Esophagus muscularis mucosa (tissue), 4 donors: Measurements from ENCODE around the gene ADIPOR1. TPM values are rescaled to one million over a fixed set of nuclear protein-coding genes. Genes with fewer than 3 reads are reported as not detected.

Experiments used
- DNase-seq: peaks from one replicate; pipeline ENCODE4 v3.0.0-alpha.2; 2017; ENCODE audit errors: extremely low spot score
- H3K27ac ChIP-seq, 4 donors: fragments of 200-600 bp; sonication (generic); replicated peaks in 1 of 4; 1 replicate in 3 of 4; 2 replicates in 1 of 4; pipeline ENCODE4 v1.5.1; 2016 to 2019; ENCODE audit warnings: mild to moderate bottlenecking in 1 of 4
- H3K27me3 ChIP-seq, 4 donors: fragments of 200-600 bp; sonication (generic); one replicate each; pipeline versions ENCODE4 v1.5.1 to v1.6.0; 2016 to 2019
- H3K36me3 ChIP-seq, 4 donors: fragments of 200-600 bp; sonication (generic); one replicate each; pipeline ENCODE4 v1.5.1; 2016 to 2019
- H3K4me1 ChIP-seq, 4 donors: fragments of 200-600 bp; sonication (generic); one replicate each; pipeline ENCODE4 v1.5.1; 2016 to 2019
- H3K4me3 ChIP-seq, 4 donors: fragments of 200-600 bp; sonication (generic); 1 replicate in 2 of 4; 2 replicates in 2 of 4; pipeline ENCODE4 v1.5.1; 2016 to 2019; ENCODE audit warnings: mild to moderate bottlenecking in 4 of 4, moderate library complexity in 1 of 4
- H3K9me3 ChIP-seq, 4 donors: fragments of 200-600 bp; sonication (generic); 1 replicate in 3 of 4; 2 replicates in 1 of 4; pipeline ENCODE4 v1.5.1; 2016 to 2019
- EP300 ChIP-seq: sonication (generic); formaldehyde crosslinking; IDR thresholded peaks from one replicate; pipeline ENCODE4 v1.6.1; 2017; ENCODE audit warnings: antibody characterized with exemption
- POLR2A ChIP-seq: fragments of 450-650 bp; IDR thresholded peaks from one replicate; pipeline ENCODE4 v1.6.1; 2017; ENCODE audit warnings: antibody characterized with exemption, moderate library complexity, mild to moderate bottlenecking, low read depth
- POLR2AphosphoS5 ChIP-seq, 2 donors: sonication (generic); formaldehyde crosslinking; IDR thresholded peaks; one replicate each; pipeline ENCODE4 v1.6.1; 2017; ENCODE audit warnings: antibody characterized with exemption in 2 of 2
- WGBS: methylation state at CpG from one replicate; pipeline ENCODE4 v1.1.5; 2018; 5-methylcytosine and 5-hydroxymethylcytosine counted together
- intact Hi-C: fragments of 100-400 bp; cut with DNase I; formaldehyde crosslinking; loops from one replicate; pipeline ENCODE4 v1.15.1; 2023
- total RNA-seq, 4 donors: library from RNA; depleted of rRNA; stranded (reverse); fragments of >200 nt; gene quantifications; one replicate each; pipeline versions ENCODE4 v1.1.0 to v1.2.1, GENCODE V29; 2016
- TF ChIP-seq, protein P1 (sequence below), 3 experiments: fragments of 200-600 bp in 2 of 3; fragments of 450-650 bp in 1 of 3; sonication (generic) in 2 of 3; IDR thresholded peaks; one replicate each; pipeline ENCODE4 v1.5.1; 2017 to 2019; ENCODE audit warnings: antibody characterized with exemption in 3 of 3, mild to moderate bottlenecking in 2 of 3, moderate library complexity in 1 of 3

ADIPOR1 gene
- total RNA-seq, 4 donors from 2014 or later = 53.6 to 93.4 (median 70.0) TPM

GRCh38 chr1:202959276-202959620 lies 1.1 kb upstream of the ADIPOR1 start:
- no peak overlapping the region for H3K27ac ChIP-seq
- TF ChIP-seq, protein P1, sequence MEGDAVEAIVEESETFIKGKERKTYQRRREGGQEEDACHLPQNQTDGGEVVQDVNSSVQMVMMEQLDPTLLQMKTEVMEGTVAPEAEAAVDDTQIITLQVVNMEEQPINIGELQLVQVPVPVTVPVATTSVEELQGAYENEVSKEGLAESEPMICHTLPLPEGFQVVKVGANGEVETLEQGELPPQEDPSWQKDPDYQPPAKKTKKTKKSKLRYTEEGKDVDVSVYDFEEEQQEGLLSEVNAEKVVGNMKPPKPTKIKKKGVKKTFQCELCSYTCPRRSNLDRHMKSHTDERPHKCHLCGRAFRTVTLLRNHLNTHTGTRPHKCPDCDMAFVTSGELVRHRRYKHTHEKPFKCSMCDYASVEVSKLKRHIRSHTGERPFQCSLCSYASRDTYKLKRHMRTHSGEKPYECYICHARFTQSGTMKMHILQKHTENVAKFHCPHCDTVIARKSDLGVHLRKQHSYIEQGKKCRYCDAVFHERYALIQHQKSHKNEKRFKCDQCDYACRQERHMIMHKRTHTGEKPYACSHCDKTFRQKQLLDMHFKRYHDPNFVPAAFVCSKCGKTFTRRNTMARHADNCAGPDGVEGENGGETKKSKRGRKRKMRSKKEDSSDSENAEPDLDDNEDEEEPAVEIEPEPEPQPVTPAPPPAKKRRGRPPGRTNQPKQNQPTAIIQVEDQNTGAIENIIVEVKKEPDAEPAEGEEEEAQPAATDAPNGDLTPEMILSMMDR (IDR thresholded peaks at IDR 0.05) = no peak
- TF ChIP-seq POLR2AphosphoS5 (IDR thresholded peaks at IDR 0.05) = no peak
- no peak for TF ChIP-seq POLR2A
- no peak for TF ChIP-seq EP300
- H3K4me3 ChIP-seq = no peak overlapping the region
- H3K4me1 ChIP-seq = peaks cover 38 to 43% (median 41%) of the 10 kb centered on the region in 4 donors
- DNase-seq = no peak
- peaks cover 13 to 37% (median 33%) of the 10 kb centered on the region in 4 donors for H3K36me3 ChIP-seq
- peaks cover 0 to 4% (median 0%) of the 10 kb centered on the region in 4 donors for H3K27me3 ChIP-seq
- no peaks in the 10 kb centered on the region for H3K9me3 ChIP-seq
- 79% methylated on average over 1 of the region's 1 CpG for WGBS
- intact Hi-C loops = no loop called here

DNA sequence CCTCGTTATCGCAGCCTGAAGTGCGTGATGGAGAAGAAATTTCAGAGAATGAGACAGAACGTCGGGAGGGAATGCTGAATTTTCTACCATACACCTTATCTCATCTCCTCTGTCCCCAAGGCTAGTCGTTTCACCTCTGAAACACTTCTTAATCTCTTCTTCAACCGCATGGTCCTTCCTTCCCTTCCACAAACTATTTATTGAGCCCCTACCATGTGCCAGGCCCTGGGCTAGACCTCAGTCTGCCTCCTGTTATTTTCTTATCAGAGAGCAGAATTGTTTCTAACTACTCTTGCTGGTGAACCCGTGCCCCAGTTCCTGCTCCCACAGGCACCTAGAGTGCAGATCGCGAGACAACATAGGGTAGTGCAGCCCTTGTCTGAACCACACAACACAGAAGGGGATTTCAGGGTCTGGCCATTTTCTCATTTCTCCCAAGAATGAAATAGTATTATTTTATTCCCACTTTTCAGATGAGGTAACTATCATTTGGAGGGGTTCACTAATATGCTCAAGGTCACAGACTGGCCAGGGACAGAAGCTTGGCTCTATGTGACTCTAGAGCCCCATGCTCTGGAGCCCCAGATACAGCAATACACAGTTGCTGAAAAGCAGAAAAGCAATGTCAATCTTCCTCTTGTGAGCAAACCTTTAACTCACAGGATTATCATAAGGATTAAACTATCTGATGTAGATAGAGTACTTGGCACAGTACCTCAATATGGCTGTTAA lies 598 bp upstream of the ADIPOR1 start:
- Histone ChIP-seq H3K36me3 (peaks cover 13 to 32% (median 29%) of the 10 kb centered on the region in 4 donors), H3K27me3 (peaks cover 0 to 4% (median 0%) of the 10 kb centered on the region in 4 donors), H3K4me1 (peaks cover 44 to 47% (median 46%) of the 10 kb centered on the region in 4 donors), H3K4me3 (peak overlapping the region; percentile 87 to 100 (median 95)), H3K27ac (peak overlapping the region; percentile 90 to 97 (median 95)), H3K9me3 (no peaks in the 10 kb centered on the region)
- intact Hi-C loops = no loop called here
- TF ChIP-seq, protein P1 (IDR thresholded peaks at IDR 0.05) = no peak
- TF ChIP-seq EP300 = no peak
- 4% methylated on average over 10 of the region's 10 CpGs for WGBS
- no peak for DNase-seq

DNA sequence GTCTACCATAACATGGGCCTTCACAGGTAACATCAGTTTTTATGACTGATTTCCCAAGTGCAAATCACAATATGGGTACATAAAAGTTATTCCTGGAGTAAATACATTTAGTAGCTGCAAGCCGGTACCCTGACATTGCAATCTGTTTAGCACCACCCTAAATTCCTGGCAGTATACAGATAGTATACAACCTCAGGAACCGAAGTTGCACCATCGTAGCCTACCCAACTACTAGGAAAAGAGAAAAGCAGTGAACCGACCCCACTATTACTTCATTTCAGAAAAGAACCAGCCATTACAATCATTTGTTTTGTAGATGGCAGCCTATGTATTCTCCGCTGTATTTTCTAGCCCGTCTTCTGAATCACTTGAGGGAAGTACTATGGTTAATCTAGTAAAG lies 1.1 kb downstream of the ADIPOR1 start:
- intact Hi-C loops = loop anchor here (2.0 kb wide), 1 partner anchor 30 kb away; the partner anchor contains the start of gene KLHL12

DNA sequence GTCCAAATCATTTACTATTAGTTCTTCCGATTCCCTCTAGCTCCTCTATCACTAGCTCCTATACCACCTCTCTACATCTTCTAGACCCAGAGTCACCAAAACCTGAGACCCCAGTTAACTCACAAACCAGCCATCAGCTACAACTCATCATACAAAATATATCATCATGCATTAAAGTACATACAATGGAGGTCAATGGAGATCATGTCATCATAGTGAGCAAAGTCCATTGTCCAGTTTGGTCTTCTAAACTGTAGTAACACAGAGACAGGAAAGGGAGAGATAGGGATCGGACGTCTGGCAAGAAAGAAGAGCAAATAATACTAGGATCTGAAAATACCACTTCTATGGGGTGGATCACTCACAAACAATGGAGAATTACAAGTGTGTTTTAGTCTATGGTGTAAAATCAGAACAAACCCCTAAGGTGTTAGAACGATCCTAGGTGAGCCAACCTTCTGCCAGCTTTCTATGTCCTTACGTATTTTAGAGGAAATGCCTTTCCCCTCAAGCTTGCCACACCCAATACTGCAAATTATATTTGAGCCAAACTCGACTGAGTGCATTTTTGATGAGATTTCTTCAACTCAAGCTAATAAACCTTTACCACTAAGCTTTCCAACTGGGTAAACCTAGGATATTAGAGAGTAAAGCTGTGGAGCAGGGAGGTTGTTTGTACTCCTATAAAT lies 3.9 kb downstream of the ADIPOR1 start:
- 68% methylated on average over 6 of the region's 6 CpGs for WGBS
- Histone ChIP-seq H3K4me1 (peaks cover 53 to 74% (median 62%) of the 10 kb centered on the region in 4 donors), H3K27me3 (peaks cover 0 to 4% (median 0%) of the 10 kb centered on the region in 4 donors), H3K27ac (no peak overlapping the region), H3K36me3 (peaks cover 0 to 25% (median 18%) of the 10 kb centered on the region in 4 donors), H3K4me3 (no peak overlapping the region), H3K9me3 (no peaks in the 10 kb centered on the region)
- DNase-seq = no peak
- intact Hi-C loops = no loop called here
- TF ChIP-seq, protein P1 (IDR thresholded peaks at IDR 0.05) = no peak
- TF ChIP-seq POLR2A (no peak), EP300 (no peak), POLR2AphosphoS5 (IDR thresholded peaks at IDR 0.05) (no peak)

More for the DNA sequence above, 1.1 kb downstream of the ADIPOR1 start:
- Histone ChIP-seq H3K9me3 (no peaks in the 10 kb centered on the region), H3K36me3 (peaks cover 4 to 14% (median 11%) of the 10 kb centered on the region in 4 donors), H3K4me3 (peak overlapping the region; percentile 87 to 100 (median 95)), H3K4me1 (peaks cover 53 to 64% (median 59%) of the 10 kb centered on the region in 4 donors), H3K27me3 (peaks cover 0 to 4% (median 0%) of the 10 kb centered on the region in 4 donors), H3K27ac (peak overlapping the region; percentile 90 to 97 (median 95))
- no peak for DNase-seq
- TF ChIP-seq POLR2A = no peak
- TF ChIP-seq, protein P1 (IDR thresholded peaks at IDR 0.05) = no peak
- no peak for TF ChIP-seq POLR2AphosphoS5 (IDR thresholded peaks at IDR 0.05)
- no peak for TF ChIP-seq EP300
- 57% methylated on average over 6 of the region's 6 CpGs for WGBS
